Amygdala (tissue), 56 donors: ENCODE data around the gene KCTD3.
A peak's percentile ranks its signal among the peaks of the same experiment; 100 is the strongest.

ENCODE experiments used
- DNase-seq, 56 donors: peaks; one replicate each; lab custom pipeline; 2025; lab: John Stamatoyannopoulos, UW

Gene KCTD3

GRCh38 chr1:215603319-215603718 lies 36.2 kb downstream of the KCTD3 start:
- no peak for DNase-seq

DNA sequence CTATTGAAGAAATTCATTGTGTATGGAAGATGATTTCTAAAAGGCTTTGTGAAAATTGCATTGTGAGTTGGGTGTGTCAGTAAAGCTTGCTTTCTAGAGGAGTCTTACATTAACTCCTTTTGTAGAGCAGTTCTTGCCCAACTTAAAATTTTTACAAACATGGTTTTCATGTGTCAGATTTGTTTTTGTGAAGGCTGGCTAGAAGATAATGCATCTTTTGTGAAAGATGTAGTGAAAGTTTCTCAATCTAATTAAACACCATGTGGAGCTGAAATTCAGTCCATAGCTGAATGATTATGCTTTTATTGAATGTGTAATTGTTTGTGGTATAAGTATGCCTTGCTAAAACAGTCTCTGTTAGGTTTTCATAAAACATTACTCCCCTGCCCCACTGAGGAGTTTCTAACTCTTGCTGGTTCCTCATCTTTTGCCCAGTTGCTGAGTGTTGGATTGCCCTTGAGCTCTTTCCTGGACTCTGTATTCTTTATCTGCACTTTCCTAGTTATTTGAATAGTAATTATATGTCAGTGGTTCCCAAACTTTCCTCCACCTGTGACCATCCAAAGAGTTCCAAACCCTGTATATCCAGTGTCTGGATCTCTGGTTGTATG lies 38.0 kb downstream of the KCTD3 start:
- no peak for DNase-seq

DNA sequence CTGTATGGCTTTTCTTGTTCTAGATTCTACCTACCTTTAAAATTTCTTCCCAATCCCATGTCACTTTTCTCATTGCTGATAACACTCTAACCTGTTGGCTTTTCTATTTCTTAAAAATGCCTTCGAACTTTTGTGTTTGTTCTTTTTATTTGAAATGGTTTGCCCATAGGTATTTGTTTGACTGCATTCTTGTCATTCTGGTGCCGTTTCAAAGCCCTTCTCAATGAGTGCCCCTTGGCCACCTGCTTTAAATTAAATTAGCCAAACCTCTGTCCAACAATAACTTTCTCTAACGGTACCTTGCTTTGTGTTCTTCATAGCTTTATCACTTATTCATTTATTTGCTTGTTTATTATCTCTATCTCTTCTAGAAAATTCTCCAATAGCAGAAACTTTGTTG lies 38.9 kb downstream of the KCTD3 start:
- DNase-seq, result no peak

- DNase-seq, result no peak
Observed at GRCh38 chr1:215606564-215607168, 39.6 kb downstream of the KCTD3 start.

GRCh38 chr1:215607412-215607811 lies 40.3 kb downstream of the KCTD3 start:
- DNase-seq, result no peak

DNA sequence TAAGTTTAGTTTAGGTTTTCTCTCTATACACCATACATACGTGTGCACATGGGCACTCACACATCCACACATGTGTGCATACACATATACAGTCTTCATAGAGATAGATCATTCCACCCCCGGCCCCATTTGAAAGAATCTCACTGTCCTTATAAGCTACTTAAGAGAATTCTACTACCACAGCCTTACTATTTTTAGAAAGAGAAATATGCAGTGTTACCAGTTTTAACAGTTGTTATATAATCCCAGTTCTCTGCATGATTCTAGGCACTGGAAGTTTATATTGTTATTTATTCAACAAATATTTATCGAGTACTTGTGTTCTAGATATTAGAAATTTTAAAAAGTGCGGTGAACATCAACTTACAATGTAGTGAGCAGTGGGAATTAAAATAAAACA lies 41.5 kb downstream of the KCTD3 start:
- no peak for DNase-seq

GRCh38 chr1:215612391-215612790 lies 45.3 kb downstream of the KCTD3 start:
- DNase-seq, result no peak

DNA sequence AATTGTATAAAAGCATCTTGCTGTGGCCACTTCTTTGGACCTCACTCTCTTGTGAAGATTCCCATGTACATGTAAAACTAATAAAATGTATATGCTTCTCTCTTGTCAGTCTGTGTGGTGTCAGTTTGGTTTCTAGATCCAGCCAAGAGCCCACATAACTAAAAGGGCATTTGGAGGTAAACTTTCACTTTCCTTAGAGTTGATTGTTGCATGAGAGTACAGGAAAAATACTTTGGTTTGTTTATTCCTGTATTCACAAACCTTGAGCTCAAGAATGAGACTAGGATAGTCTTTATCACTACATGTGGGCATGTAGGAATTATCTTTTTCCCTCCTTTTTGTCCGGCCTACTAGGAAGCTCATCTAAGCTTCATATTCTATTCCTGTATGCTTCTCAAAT lies 50.9 kb downstream of the KCTD3 start:
- DNase-seq, result no peak

- DNase-seq, result no peak
Observed at GRCh38 chr1:215623162-215623561, 56.1 kb downstream of the KCTD3 start.

GRCh38 chr1:215625949-215626348 lies 58.8 kb downstream of the KCTD3 start:
- DNase-seq, result no peak

GRCh38 chr1:215631040-215631439 lies 63.9 kb downstream of the KCTD3 start:
- no peak for DNase-seq

DNA sequence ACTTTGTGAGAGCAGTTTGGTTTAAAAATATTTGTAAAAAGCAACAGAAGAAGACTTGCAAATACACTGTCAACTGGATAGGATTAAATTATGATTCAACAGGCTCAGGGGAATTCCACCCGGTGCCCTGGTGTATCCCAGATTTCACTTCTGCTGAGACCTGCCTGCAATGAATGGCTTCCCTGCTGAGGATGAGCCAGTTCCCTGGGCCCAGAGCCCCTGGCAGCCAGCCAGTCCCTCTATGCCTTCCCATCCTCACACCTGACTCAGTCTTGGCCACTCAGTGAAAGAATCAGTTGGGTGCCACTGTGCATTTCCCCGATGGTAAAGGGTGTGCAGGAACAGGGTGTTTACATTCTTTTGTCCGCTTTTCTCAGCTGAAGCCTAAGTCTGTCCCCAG lies 64.4 kb downstream of the KCTD3 start:
- DNase-seq, result no peak

GRCh38 chr1:215635827-215636226 lies 68.7 kb downstream of the KCTD3 start:
- no peak for DNase-seq

- no peak for DNase-seq
Observed at GRCh38 chr1:215636258-215636965, 69.3 kb downstream of the KCTD3 start.

DNA sequence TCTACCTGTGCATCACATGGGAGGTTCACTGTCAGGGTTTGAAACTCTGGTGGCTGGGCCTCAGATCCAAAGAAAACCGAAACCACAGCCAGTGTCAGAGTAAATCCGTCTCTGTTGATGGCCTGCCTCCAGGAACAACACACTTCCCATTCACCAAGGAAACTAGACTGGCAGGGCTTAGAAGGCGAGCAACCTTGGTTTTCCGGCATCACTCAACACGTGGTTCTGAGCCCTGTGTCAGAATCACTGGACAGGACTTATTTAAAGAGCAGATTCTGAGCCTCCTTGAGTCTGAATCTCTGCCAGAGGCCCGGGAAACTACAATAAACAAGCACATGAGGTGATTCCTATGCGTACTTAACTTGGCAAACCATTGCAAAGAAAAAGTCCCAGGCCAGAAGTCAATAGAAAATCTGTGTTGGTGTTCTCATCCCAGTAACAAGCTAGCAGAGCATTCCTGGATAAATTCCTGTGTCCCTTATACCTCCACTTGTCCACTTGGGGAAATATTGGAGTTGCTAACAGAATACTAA lies 70.0 kb downstream of the KCTD3 start:
- DNase-seq, result peak in 16 of 56 donors; percentile 3 to 33 (median 16)

DNA sequence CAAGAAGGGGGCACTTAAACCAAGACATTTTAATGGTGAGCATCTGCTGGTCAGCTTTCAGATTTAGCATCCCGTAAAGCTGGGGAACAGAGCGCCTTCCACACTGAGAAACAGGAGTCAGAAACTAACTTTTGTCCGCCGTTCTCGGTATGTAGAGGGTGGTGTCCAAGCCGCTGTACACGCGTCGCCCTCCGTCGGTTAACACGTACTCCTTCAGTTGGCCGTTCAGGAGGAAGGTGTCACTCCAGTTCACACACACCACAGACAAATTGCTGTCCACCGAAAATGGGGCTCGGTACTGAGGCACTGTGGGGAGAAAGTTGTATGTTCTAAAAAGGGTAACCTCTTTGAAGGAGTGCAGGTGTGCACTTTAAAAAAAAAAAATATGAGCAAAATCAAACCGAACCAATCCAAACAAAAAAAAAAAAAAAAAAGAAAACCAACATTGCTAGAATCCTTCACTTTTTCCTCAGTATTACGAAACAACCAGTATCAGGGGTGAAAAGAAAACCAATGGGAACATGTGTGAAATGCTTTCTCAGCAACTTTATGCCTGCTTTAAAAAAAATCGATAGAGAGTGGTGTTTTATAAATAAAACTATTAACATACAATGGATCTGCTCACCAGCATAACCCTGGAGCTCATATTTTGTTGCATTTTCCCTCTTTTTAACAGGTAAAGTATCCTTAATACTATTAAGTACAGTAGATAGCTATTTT lies 73.5 kb downstream of the KCTD3 start:
- no peak for DNase-seq

DNA sequence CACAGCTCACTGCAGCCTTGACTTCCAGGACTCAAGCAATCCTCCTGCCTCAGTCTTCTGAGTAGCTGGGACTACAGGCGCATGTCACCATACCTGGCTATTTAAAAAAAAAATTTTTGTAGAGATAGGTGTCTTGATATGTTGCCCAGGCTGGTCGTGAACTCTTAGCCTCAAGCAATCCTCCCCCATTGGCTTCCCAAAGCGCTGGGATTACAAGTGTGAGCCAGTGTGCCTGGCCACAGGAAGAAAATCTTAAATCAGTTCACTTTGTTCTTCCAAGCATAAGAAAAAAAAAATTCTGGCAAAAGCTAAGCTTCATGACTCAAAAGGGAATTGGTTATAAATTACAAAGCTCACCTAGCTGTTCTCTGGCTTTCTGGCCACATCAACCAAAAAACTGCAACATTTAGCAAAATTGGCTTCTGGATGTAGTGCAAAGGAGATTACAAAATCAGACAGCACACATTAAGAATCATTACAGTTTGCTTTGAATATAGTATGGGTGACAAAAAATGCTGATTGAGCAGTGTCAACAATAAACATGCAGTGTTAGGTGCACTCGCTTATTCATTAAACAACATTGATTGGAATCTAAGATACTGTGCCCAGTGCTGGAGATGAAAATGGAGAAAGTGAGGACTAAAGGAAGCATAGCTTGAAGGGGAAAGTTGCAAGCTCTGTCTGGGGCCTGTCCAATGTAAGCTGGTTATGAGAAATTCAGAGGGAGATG lies 76.7 kb downstream of the KCTD3 start:
- no peak for DNase-seq

GRCh38 chr1:215645182-215645581 lies 78.1 kb downstream of the KCTD3 start:
- DNase-seq, result no peak

- DNase-seq, result no peak
Observed at GRCh38 chr1:215645861-215646260, 78.8 kb downstream of the KCTD3 start.

DNA sequence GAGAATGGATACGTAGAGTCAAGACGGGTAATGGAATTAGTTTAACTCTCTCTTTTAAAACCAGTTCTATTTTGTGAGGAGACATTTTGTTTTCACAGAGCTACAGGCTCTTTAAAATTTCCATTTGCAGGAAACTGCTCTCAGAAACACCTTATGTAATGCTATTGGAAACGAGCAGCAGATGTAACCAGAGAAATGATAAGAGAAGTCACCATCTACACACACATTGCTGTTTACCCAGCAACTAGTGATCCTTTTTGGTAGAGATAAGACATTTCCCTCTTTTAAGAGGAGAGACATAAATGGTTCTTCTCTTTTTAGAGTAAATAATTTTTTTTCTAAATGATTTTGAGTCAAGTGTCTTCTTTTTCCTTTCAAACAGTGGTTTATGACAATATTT lies 80.6 kb downstream of the KCTD3 start:
- no peak for DNase-seq

DNA sequence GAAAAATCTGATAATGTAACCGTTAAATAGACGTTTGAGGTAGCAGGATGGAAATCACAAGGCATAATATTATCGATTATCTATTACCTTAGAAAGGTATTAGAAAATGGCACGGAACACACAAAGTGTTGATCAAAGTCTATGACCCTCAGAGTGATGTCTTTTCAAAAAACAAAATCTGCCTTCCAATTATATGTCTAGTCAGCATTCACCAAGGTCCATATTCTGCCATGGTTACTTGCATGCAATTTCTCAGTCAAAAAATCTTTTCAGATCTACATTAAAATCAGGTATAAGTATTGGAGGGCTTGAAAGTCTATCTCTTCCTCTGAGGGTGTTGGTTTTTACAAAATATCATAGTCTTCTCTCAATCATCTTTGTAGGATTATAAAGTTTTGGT lies 81.9 kb downstream of the KCTD3 start:
- DNase-seq, result no peak
